NCI-H2029 treated with DMSO at 0.1 percent for 48 hours (cell line): ENCODE data around the gene RUNX2.

Experiments
- DNase-seq: peaks from one replicate; lab custom pipeline; 2025; lab: John Stamatoyannopoulos, UW

Gene RUNX2

DNA sequence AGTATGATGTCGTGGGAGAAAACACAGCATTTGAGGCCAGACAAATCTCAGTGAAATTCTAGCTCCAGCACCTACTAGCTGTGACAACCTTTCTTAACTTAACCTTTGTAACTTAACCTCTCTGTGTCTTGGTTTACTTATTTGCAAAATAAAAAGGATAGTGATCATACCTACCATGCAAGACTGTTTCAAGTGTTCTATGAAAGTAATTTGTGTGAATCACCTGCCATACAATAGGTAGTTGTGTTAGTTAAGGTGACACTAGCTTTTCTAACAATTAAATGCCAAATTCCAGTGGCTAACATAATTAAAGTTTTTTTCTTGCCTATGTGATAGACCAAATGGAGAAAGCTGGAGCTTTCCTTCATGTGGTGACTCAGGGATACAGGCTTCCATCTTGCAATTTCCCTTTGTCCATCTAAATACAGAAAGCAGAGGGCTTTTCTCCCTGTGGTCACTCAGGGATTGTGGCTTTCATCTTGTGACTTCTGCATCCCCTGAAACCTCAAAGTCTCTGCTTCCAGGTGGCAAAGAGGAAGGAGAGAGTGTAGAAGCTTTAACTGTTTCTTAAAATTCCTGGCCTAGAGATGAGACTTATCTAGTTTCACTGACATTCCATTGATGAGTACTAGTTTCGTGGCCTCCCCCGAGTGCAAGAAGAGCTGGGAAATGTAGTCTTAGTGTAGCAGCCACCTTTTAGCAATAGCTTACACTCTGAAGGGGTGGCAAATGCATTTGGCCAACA lies 376.1 kb downstream of the RUNX2 start:
- DNase-seq: no peak

DNA sequence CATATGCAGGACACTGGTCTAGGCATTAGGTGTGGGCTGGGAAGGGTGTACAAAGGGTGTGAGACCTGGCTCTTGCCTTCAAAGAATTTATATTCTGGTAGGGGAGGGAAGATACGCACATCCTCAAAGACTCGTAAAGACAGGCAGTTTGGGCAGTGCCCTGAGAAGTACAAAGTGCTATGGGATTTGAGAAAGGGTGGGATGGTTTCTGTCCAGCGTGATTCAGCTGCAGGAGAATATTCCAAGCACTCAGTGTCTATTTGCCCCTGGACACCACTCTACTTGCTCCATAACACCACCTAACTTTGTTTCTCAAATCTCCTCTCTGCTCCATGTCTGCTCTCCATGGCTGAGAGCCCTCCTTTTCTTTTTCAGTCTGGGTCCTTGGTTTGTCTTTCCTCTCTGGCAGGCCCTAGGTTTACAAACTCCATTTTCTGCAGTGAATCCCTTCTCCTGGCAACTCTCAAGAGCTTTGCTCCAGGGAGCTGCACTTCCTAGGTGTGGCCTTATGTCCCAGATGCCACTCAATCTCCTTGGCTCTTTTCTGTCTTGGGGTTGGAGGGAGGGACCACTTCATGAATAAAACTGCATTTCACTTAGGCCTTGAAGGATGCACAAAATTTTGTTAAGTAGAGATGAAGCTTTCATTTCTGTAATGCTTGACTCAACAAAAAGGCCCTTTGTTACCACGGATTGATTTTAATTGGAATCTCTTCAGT lies 377.2 kb downstream of the RUNX2 start:
- no peak for DNase-seq

DNA sequence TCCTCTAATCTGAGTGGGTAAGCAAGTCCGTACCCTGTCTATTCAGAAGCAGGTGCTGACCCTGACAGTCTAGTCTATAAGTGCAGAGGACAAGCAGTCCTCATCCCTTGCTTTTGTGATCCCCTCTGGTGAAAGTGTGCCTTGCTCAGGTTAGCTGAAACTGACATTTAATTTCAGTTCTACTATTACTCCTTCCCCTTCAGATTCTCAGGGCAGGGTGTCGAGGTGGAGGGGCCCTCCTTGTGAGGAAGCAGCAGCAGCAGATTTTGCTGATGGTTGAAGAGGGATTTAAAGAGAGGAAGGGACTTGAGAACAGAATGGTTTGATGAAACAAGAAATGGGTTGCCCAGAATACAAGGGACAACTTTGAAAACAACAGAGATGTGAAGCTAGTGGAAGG lies 378.2 kb downstream of the RUNX2 start:
- DNase-seq: no peak

DNA sequence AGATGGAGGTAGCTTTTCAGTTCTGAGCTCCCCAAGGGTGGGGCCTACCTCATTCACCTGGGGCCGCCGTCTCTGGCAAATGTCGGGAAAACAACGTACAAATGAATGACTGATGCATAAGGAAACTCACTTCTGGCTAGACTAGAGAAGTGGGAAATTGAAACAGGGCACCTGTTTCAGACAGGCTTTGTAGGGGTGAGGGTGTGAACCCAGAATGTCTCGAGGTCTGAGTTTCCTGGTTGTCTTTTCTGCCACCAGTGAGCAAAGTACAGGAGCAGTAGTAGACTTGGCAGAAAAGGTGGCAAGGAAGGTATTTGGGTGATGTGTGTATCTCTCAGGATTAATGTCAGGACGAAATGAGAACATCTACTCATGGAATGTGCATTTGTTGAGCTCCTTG lies 379.0 kb downstream of the RUNX2 start:
- DNase-seq: no peak

DNA sequence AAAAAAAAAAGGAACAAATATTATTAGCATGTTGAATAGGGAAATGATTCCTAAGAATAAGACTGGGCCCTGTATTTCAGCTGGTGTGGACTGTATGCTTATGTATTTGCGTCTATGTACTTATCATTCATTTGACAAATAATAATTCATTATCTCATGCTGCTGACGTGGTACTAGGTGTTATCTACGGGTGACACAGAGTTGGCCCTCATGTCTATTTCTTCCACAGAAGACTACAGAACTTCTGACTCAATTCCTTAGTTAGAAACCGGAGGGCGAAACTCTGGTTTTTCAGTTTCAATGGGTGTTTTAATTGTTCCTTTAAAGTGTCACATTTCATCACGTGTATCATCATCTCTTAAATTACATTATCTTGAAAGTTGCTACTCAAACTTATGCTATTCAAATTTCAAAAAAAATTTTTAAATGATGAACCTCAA lies 381.7 kb downstream of the RUNX2 start:
- DNase-seq: no peak

DNA sequence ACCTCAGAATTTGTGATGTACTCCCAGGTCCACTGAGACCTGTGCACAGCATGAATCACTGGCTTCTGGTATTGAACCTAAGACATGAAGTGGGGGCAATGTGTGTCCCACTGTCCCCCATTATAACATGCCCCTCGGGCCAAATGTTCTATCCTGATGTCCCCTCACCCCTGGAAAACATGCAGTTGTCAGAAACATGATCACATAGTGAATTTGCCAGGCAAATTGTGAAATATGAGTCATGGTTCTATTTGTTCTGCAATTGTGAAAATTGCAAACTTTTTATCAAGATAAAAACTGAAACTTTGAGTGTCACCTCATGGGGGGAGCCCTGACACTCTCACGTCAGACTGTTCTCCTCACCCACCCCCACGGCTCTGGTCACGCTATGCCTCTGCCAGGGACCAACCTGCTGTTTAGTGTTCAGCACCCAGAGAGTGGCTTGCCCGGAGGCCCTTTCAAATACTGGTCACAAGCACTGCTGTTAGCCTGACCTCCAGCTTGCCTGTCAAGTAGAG lies 382.2 kb downstream of the RUNX2 start:
- DNase-seq: no peak

DNA sequence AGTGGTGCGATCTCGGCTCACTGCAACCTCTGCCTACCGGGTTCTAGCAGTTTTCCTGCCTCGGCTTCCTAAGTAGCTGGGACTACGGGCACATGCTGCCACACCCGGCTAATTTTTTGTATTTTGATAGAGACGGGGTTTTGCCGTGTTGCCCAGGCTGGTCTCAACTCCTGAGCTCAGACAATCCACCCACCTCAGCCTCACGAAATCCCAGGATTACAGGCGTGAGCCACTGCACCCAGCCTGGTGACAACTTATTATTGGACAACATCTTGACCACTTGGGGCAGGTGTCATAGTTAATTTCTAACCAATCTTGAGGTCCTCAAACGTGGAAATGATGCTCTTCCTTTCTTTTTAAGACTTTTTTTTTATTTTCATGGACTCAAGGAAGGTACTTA lies 383.9 kb downstream of the RUNX2 start:
- no peak for DNase-seq

DNA sequence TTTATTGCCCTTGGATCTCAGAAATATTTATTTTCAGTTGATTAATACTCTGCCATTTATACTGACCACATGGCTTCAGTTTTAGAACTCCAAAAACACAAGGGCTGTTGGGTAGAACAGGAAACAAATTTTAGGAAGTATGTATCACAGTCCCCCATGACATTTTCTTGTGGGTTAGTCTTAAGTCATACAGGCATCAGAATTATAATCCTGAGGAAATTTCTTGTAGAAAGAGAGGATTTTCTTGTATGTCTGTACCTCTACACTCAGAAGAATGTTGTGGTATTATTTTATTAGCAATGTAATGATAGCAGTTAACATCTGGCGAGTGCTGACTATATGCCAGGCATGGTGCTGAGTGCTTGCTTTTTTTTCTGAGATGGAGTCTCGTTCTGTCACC lies 384.7 kb downstream of the RUNX2 start:
- DNase-seq: no peak
